IPS-18c (cell line): ENCODE measurements around the gene PLA2G7.
A peak's percentile ranks its signal among the peaks of the same experiment; 100 is the strongest.
"Not testable (repeated sequence)": the region's sequence is repeated elsewhere in the genome, so short reads cannot be mapped to it uniquely, and the experiment has no call there.

ENCODE experiments used
- H3K4me3 ChIP-seq: 2 replicates; pipeline ENCODE4 v1.7.0; 2013; ENCODE audit warnings: low read depth, mild to moderate bottlenecking, low read length, moderate library complexity; ENCODE audit not compliant: insufficient read depth
- H3K9me3 ChIP-seq: one replicate; pipeline ENCODE4 v1.6.1; 2013; ENCODE audit warnings: mild to moderate bottlenecking, low read length, moderate library complexity; ENCODE audit not compliant: control insufficient read depth, insufficient read depth

PLA2G7 gene

DNA sequence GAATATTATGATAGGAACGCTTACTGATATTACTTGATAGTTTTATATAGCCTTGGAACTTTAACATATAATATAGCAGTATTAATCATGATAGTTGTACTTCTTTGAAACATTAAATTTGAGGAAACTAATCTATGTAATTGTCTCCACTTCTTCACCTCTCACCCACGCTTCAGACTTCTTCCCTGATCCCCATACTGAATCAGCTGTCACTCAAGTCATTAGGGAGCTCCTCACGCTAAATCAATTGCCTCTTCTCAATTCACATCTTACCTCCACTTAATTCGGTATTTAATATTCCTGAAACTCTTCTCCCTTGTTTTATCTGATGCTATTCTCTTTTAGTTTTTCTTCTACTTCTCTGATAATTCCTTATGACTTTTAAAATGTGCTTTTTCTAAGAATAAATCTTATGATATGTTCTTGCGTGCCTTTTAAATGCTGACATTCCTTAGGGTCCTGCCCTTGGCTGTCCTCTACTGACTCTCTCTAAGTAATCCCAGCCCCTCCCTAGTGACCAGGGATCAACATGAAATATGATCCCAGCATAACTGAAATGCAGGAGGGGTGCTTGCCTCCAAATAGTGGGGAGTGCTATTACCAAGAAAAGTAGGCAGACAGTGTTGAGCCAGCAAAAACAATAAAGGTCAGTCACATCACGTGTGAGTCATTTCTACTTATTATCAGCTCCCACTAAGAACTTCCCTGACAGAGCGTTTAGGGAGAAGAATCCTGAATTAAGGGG is 21.5 kb upstream of the PLA2G7 start:
- Histone ChIP-seq H3K4me3 (no peak overlapping the region), H3K9me3 (no peaks in the 10 kb centered on the region)

DNA sequence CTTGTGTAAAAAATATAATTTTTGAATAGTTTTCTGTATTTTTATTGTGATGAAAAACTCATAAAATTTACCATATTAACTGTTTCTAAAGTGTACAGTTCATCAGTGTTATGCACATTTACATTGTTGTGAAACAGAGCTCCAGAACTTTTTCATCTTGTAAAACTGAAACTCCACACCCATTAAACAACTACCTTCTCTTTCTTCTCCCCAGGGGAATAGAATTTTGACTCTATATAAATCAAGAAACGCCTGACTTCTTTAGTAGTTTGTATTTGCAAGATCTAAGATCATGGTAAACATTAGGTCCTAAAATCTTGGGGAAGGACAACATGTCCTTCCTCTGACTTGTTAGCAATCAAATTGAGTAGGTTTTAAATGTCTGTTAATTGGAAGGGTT is 20.7 kb upstream of the PLA2G7 start:
- no peak overlapping the region for H3K4me3 ChIP-seq
- H3K9me3 ChIP-seq, result no peaks in the 10 kb centered on the region

DNA sequence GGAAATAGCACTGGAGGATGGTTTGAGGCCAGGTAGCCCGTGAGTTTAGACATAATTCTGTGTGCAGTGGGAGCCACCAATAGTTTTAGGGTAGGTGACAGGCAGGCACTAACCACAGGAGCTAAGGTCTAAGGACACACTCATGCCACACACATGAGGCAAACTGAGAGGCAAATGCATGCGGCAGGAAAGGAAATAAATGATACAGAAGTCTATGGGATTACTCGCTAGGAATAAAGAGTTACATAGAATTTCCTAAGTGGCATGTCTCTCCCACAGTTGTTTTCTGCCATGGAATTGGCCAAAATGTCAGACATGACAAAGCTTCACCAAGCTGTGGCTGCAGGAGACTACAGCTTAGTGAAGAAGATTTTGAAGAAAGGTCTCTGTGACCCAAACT is 16.5 kb upstream of the PLA2G7 start:
- H3K4me3 ChIP-seq, result no peak overlapping the region
- H3K9me3 ChIP-seq, result no peaks in the 10 kb centered on the region

DNA sequence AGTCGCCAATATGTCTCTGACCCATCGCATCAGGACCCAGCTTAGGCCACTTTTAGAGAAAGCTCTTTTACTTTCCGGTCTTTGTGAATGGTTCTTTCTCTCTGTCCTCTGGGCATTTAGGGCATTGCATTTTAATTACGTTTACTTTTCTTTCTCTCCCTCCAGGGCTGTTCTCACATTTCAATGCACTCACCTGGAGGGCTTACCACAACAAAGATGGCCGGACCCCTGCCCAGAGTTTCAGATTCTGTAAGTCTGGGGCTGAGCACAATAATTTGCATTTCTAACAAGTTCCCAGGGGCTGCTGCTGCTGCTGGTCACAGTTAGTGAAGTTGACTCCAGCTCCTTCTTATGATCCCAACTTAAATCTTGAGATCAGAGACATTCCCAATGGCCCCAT is 14.6 kb upstream of the PLA2G7 start:
- Histone ChIP-seq H3K9me3 (no peaks in the 10 kb centered on the region), H3K4me3 (no peak overlapping the region)

DNA sequence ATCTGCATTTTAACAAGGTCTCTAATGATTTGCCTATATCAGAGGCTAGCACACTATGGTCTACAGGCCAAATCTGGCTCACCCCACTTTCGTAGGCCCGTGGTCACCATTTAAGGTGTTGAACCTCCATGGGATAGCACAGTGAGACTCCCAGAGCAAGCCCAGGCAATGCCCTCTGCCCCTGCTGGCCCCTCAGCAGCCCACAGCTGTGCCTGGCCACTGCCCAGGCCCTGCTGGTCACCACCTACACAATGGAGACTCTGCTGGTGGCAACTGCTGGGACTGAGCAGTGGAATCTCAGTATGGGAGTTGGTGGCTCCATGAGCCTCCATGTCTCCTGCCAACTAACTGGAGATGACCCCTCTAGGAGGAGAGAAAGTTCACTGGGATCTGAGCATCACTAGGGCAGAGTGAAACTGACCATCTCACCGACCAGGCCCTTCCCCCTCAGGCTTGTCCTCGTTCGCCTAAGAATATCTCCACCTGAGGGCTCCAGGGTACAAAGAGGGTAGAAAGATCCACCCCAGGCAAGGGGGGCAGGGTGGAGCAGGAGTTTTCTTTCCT is 13.8 kb upstream of the PLA2G7 start:
- Histone ChIP-seq H3K9me3 (no peaks in the 10 kb centered on the region), H3K4me3 (no peak overlapping the region)

DNA sequence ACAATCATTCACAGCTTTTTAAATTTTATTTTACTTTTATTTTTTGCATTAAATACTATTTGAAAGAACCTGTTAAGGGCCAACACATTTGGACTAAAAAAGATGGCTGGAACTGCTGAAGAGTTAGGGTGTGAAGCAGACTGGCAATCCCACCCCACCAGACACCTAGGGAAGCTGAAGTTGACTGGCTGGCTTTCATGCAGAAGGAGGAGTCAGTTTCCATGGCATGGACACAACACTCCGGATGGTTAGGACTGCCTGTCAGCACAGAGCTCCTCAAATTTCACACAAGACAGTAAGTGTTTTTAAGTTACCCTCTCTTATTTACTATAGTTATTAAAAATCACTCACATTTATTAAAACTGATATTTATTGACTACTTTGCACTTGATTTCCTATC is 11.5 kb upstream of the PLA2G7 start, which contains the start of gene ANKRD66:
ANKRD66 (plus strand) TSS at position 238 of the 400 bp plus-strand sequence. CDS start 5,016 bp downstream, outside the sequence.
- Histone ChIP-seq H3K9me3 (no peaks in the 10 kb centered on the region), H3K4me3 (no peak within 1 kb of the TSS)

DNA sequence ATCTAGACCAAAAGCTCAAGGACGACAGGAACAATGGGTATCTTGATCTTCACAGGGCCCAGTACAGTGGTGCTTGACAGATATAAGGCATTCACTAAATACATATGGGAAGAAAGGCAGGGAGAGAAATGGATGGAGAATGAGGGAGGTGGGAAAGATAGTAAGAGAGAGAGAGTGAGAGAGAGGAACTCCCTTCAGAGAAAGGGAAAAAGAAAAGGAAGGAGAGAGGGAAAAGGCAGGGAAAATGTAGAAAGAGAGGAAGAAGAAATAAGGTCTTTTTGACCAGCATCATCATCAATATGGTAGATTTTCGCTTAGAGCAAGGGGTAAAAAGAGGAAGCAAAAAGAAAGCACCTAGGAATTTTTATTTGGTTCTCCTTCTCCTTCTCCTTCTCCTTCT is 10.8 kb upstream of the PLA2G7 start:
- H3K4me3 ChIP-seq, result no peak overlapping the region

DNA sequence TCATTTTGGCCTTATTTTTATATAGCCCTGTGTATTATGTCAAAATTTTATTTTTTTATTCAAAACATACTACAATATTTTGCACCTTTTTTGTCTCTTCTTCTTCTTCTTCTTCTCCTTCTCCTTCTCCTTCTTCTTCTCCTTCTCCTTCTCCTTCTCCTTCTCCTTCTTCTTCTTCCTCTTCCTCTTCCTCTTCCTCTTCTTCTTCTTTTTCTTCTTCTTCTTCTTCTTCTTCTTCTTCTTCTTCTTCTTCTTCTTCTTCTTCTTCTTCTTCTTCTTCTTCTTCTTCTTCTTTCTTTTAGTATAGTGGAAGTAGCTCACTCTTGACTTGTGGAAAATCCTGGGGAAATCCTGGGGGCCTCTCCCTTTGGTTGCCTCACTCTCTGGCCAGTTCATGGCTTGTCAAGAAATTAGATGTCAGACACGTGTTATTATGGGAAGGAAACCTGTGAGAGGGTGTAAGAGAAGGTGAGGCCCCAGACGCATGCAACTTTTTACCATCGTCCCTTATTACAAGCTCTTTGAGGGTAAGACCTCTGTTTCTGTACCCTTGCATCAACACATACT is 9.1 kb upstream of the PLA2G7 start:
- not testable (repeated sequence) for H3K9me3 ChIP-seq, H3K4me3 ChIP-seq

More for the DNA sequence above, 10.8 kb upstream of the PLA2G7 start:
- no peaks in the 10 kb centered on the region for H3K9me3 ChIP-seq

DNA sequence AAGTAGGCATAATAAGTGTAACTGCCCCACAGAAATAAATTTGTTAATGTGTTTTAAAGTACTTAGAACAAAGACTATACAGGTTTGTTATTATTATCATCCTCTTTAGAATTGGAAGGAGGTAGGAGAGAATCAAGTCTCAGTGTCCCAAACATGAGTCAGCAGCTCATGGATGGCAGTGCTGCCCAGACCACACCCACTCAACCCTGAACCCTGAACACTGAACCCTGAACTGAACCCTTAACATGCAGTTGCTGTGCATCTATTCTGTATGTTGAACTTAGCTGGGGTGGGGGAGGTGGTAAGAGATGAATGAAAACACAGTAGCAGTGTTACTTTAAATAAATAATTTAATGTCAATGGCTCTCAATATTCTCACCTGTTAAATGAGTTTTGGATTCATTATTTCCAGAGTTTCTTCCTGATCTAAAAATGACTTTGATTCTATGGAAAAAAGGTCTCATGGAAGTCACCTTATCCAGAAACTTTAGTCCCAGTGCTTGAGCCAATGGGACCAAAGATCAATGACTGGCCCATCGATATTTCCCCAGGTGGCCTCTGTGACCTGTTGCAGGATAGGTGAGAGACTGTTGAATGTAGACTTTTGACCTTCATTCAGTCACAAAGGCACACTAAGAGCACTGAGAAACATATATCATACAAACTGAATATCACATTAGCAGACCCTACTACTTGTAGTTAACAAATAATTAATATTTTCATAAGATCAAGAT is 8.4 kb upstream of the PLA2G7 start:
- Histone ChIP-seq H3K9me3 (no peaks in the 10 kb centered on the region), H3K4me3 (no peak overlapping the region)

DNA sequence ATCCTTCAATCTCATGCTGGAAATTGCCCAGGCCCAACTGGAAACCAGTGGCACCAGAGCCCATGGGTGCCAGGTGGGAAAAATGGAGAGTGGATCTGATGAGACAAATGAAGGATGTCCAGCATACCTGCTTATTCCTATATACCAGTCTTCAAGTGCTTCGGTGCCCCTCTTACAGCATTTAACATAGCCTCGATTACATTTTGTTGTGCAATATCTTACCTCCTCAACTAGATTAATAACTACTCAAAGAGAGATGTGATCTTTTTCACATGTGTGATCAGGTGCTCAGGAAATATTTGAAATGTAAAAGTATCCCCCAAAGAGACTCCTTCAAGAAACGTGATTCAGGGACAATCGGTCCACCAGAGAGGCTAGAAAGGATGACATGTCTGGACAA is 6.7 kb upstream of the PLA2G7 start:
- Histone ChIP-seq H3K4me3 (no peak overlapping the region), H3K9me3 (no peaks in the 10 kb centered on the region)

DNA sequence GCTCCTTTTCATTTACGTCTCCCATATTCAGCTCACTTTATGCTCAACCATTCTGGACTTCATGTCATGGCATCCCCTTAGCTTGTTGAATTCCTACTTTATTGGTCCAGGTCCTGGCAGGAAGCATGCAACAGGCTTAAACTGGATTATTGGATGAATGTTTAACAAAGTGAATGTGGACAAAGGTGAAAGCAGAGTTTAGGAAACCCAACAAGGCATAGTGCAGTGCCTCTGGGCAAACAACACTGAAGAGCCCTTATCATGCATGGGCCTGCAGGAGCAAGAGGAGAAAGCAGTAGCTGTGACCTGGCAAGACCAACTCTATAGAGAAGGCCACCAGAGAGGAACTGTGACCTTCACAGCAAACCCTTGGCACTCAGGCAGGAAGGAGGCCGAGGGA is 6.3 kb upstream of the PLA2G7 start:
- Histone ChIP-seq H3K4me3 (no peak overlapping the region), H3K9me3 (no peaks in the 10 kb centered on the region)

DNA sequence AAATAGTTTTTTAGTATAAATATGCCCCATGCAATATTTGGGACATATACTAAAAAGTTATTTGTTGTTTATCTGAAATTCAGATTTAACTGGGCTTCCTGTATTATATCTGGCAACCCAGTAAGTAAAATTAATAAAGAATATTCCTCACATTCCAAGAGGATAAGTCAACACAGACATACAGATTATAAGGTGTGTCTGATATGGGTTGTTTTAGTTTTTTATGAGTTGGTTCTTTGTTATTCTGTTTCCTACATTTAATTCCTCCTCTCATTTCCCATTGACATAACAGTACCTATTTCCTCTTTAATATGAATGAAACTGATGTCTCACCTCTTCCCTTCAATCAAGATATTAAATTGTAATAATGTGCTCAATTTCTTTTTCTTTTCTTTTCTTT is 1.7 kb upstream of the PLA2G7 start:
- Histone ChIP-seq H3K9me3 (no peaks in the 10 kb centered on the region), H3K4me3 (no peak overlapping the region)

DNA sequence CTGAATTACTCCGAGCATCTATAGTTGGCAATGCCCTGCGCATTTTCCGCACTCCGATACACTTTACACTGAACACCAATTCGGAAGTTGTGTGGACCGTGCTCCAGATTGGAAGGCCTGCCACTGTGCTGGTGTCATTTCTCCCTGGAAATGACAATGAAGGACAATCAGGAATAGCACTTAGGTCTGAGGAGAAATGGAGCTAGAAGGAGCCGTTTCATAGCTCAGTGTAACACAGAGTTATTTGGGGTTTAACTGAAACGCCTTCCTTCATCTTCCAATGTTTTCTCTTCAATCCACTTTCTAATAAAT is 501 bp upstream of the PLA2G7 start:
- Histone ChIP-seq H3K4me3 (peak overlapping the region; percentile 73), H3K9me3 (no peaks in the 10 kb centered on the region)

DNA sequence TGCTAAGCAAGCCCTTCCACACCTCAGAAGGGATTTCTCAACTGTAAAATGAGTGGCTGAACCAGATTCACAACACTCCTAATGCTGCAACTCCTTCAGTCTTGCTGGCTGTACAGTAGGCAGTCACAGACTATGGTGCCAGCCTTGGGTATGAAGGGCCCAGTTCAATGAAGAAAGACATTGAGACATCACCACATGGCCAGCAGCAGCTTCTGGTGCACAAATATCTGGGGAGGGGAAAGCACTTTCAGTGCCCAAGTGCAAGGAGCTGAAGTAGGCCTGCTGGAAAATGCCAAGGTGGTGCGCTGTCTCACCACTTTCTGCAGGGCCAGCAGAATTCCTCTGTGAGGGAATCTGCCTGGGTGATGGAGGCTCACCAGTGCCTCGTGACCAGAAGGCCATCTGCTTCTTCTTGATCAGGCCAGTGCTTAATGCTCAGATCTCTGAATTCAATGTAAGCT is 1.8 kb downstream of the PLA2G7 start:
- Histone ChIP-seq H3K4me3 (no peak overlapping the region), H3K9me3 (no peaks in the 10 kb centered on the region)

DNA sequence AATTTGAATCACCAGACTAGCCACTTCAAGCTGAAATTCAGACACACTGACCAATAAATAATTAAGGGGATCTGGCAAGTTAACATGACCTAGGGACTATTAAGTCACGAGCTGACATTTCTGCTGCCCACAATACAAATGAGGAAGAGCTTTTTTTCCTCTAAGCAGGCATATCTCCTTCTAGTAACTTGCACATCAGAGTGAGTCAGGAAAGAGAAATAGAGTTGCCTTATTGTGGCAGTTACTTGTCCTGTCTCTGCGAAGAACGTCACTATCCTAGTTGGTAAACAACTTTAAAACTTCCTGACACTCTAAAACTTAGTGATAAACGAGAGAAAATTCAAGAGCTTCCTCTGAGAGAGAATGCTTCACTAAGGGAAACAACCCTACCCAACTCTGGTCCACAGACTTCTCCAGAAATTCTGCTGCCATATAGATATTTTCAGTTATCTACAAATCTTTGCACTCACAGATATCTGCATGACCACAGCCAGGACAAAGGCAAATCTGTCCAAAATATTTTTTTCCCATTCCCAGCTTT is 4.2 kb downstream of the PLA2G7 start:
- Histone ChIP-seq H3K4me3 (no peak overlapping the region), H3K9me3 (no peaks in the 10 kb centered on the region)

DNA sequence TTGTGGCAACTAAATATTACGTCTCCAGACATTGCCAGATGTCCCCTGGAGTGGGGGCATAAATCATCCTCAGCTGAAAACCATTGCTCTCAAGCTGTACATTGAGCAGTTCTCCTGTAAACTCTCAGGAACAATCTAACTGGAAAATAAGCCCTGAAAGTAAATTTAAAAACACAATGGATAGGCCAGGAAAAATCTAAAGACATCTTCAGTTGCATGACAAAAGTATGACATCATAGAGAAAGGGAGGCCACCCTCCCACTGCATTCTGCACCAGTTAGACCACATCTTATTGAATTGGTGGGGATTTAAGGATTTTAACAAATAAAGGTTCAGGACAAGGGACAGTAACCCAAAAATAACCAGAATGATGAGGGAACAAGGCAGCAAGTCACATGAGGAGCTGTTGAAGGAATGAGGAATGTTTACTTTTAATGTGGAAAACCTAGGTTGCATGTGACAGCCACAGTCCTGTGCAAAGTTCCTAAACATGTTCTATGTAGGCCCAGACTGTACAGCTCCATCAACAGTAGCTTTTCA is 5.3 kb downstream of the PLA2G7 start:
- Histone ChIP-seq H3K9me3 (no peaks in the 10 kb centered on the region), H3K4me3 (no peak overlapping the region)

DNA sequence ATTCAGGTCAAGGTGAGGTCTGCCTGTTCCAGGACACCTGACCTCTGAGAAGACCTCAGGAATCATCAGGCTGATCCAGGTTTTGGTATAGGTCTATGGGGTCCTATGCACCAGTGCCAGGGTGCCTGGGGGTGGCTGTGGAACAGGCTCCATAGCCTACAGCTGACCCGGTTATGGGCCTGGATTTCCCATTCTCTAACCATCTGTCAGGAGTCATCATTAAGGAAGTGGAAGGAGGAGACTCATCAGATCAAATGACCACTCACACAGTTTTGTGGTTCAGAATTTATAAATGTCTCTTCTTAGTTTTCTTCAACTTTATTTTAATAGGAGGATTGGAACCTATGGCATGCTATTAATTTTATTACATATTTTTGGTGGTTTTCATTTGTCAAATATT is 14.8 kb downstream of the PLA2G7 start:
- Histone ChIP-seq H3K9me3 (no peaks in the 10 kb centered on the region), H3K4me3 (no peak overlapping the region)
